DMS79 treated with DMSO at 0.1 percent for 48 hours (cell line): Measurements from ENCODE around the gene S100A6.
"Not testable (repeated sequence)": the region's sequence is repeated elsewhere in the genome, so short reads cannot be mapped to it uniquely, and the experiment has no call there.

Experiments
- DNase-seq: peaks from one replicate; lab custom pipeline; 2025; lab: John Stamatoyannopoulos, UW

S100A6 gene

GRCh38 chr1:153535242-153536011, at the start of gene S100A6:
Gene S100A6 (minus strand): TSS chr1:153535991. CDS start chr1:153535339, 652 bp downstream.
- no peak for DNase-seq

DNA sequence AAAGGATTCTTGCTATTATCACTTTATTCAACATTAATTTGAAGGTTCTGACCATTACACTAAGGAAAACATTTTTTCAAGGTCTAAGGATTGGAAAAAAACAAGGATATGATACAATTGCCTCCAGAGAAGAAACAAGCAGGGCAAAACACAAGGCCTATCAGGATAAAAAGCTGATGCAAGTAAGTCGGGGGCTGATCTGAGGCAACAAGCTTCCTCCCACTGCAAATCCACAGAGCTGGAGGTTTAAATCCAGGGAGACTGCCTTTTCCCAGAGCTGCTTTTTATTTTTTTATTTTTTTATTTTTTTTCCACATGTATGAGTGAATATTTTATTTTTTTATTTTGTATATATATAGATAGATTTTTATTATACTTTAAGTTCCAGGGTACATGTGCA, 49.2 kb upstream of the S100A6 start:
- no peak for DNase-seq

DNA sequence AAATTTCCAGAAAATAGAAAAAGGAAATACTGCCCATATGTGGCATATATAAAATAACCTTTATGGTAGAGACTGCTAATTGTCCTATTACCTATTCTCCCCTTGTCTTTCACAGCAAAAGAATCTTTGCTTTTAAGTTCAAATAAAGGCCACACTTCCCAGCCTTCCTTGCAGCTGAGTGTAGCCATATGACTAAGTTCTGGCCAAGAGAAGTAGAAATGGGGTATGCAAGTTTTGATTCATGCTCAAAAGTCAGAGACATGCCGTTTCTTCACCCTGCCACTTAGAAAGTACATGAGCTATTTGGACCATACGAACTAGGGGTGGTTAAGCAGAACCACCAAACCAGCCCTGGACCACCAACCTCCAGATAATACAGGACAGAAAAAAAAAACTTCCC, 48.2 kb upstream of the S100A6 start:
- DNase-seq, result no peak

GRCh38 chr1:153583514-153583913, 47.7 kb upstream of the S100A6 start:
- DNase-seq, result not testable (repeated sequence)

GRCh38 chr1:153582836-153583235, 47.0 kb upstream of the S100A6 start:
- DNase-seq, result not testable (repeated sequence)

- DNase-seq, result no peak
Observed at GRCh38 chr1:153578936-153579335, 43.1 kb upstream of the S100A6 start.

GRCh38 chr1:153578490-153578889, 42.7 kb upstream of the S100A6 start:
- no peak for DNase-seq

- no peak for DNase-seq
Observed at GRCh38 chr1:153577624-153578051, 41.8 kb upstream of the S100A6 start.

DNA sequence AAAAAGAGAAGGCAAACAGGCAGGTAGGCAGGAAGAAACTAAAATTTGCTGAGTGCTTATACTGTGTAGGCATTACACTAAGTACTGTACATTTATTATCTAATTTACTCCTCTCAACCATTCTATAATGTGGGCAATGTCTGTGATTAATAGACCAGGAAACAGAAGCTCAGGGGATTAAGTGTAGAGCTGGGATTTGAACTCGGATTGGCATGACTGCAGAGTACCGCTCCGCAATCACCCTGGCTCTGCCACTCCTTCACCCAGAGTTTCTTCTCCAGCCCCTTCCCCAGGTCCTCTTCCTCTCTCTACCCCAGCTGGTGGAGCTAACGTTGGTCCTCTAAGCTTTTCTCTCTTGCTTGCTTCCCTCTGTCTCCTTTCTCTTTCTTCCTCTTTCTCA, 41.3 kb upstream of the S100A6 start:
- no peak for DNase-seq

DNA sequence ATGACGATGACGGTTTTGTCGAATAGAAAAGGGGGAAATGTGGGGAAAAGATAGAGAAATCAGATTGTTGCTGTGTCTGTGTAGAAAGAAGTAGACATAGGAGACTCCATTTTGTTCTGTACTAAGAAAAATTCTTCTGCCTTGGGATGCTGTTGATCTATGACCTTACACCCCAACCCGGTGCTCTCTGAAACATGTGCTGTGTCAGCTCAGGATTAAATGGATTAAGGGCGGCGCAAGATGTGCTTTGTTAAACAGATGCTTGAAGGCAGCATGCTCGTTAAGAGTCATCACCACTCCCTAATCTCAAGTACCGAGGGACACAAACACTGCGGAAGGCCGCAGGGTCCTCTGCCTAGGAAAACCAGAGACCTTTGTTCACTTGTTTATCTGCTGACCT, 39.7 kb upstream of the S100A6 start:
- DNase-seq, result not testable (repeated sequence)

DNA sequence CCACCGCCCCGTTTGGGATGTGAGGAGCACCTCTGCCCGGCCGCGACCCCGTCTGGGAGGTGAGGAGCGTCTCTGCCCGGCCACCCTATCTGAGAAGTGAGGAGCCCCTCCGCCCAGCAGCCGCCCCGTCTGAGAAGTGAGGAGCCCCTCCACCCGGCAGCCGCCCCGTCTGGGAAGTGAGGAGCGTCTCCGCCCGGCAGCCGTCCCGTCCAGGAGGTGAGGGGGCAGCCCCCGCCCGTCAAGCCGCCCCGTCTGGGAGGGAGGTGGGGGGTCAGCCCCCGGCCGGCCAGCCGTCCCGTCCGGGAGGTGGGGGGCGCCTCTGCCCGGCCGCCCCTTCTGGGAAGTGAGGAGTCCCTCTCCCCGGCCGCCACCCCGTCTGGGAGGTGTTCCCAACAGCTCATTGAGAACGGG, 39.3 kb upstream of the S100A6 start:
- not testable (repeated sequence) for DNase-seq

GRCh38 chr1:153573351-153573750, 37.6 kb upstream of the S100A6 start:
- no peak for DNase-seq

GRCh38 chr1:153572569-153573015, 36.8 kb upstream of the S100A6 start:
- no peak for DNase-seq

DNA sequence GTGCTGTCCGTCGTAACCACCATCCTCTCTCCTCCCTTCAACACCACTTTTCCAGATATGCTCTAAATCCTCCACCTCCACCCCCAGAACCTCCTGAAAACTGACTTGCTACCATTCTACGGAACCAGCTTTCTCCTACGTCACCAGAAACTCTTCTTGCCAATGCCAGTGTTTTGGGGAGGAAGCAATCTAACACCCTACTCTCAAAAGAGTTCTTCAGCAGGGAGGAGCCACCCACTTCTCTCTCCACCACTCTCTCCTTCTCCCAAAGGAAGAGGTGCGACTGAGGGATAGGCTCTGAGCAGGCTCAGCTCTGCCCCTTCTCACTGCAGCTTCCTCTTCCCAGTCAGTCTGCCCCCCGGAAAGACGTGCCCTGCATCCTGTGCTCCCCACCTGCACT, 35.9 kb upstream of the S100A6 start:
- DNase-seq, result no peak

GRCh38 chr1:153570874-153571273, 35.1 kb upstream of the S100A6 start:
- no peak for DNase-seq

DNA sequence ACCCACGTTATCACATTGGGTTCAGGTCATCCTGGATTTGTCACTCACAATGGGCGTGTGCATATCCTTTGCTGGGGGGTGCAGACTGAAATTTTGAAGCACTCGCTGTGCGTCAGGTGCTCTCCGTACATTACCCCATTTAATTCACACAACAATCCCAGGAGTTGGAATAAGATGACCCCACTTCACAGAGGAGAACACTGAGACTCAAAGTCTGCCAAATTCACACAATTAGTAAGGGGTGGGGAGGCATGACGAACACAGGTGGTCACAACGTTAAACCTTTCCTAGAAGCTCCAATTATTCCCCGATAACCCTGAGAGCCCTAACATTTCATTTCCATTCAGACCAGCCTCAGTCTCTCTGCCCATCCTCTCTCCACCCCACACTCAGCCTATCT, 33.7 kb upstream of the S100A6 start:
- no peak for DNase-seq

GRCh38 chr1:153568367-153569099, 32.7 kb upstream of the S100A6 start:
- DNase-seq, result peak; percentile 94

DNA sequence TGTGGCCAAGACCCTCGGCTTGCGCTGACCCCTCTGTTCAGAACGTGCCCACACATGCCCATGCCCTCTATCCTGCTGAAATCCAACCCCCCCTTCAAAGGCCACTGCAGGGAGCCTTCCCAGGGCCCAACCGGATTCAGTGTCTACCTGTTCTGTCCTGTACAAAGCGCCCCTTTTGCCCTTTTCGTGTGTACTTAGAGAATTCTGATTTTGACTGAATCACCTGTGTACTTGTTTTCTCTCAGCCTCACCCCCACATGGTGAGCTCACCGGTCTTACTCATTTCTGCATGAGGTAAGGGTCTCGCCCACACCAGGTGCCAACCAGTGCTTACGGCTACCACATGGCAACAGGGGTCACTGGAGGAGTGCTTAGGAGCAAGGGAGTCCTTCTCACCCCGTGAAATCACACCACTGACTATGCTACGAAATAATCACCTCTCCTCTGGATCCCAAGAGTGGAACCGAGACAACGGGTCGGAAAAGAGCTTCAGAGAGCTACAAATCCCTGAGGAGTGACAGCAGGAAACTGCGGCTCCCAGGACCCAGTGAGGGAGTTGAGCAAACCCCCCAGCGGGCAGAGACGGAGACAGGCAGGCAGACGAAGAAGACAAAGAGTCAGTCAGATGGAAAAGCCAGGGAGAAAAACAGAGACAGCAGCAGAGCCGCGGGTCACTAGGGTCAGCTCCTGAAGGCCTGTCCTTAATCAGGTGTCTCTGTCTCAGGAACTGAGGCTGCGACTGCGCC, 32.0 kb upstream of the S100A6 start:
- no peak for DNase-seq

GRCh38 chr1:153566414-153567371, 30.9 kb upstream of the S100A6 start:
- DNase-seq, result peak; percentile 87

DNA sequence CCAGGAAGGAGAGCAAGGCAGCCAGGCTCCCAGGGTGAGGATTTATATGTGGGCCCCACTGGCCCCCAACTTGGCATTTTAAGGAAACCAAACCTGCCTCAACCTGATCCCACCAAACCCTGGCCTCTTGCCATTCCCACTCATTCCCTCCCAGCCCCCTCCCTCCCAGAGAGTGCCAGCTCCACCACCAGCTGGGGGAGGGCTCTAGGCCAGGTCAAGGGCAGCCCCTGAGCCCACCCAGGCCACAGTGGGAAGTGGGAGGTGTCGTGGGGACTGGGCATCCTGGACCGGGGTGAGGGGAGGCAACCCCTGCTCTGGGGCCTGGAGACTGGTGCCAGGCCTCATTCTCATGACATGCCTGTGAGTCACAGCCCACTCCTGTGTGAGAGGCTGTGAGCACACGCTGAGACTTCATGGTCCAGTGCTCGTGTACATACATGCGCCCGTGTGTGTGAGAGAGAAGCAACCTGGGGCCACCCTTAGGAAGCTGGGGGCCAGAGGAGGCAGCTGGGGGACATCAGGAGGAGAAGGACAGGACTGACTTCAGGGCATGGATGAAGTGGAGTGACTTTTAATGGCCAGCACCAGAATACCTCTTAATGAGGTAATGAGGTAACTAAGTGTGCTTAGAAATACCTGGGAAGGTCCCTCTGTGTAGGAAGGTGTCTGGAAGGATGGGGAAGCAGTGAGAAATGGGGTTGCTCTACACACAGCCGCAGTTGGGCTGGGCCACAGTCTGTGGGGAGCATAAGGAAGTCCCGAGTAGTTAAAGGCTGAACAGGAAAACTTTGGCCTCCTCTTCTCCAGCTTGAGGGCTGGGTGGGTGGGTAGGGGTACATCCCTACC, 30.0 kb upstream of the S100A6 start, which contains the start of gene S100A2:
Gene S100A2, minus strand, starts transcription at position 316 of the 846 bp plus-strand sequence. CDS start 1,967 bp downstream, outside the sequence.
- DNase-seq, result peak; percentile 84
